ENCODE measurements around the gene NUBPL. TPM values are rescaled to one million over a fixed set of nuclear protein-coding genes. Genes with fewer than 3 reads are reported as not detected.
"Not testable (repeated sequence)": the region's sequence is repeated elsewhere in the genome, so short reads cannot be mapped to it uniquely, and the experiment has no call there.

Gene NUBPL
- total RNA-seq, 3 donors from 2014 or later = 12.0 to 14.2 (median 12.1) TPM

- DNase-seq; H3K4me1 Mint-ChIP-seq (ENCODE audit: low read depth); H3K27me3 Mint-ChIP-seq (ENCODE audit: low read depth); H3K4me3 Mint-ChIP-seq; ATAC-seq: not testable (repeated sequence)
- H3K9me3 Mint-ChIP-seq = peaks cover 22% of the 10 kb centered on the region
- peaks cover 56% of the 10 kb centered on the region for H3K36me3 Mint-ChIP-seq (ENCODE audit: insufficient read depth)
Measured at GRCh38 chr14:31856003-31856402, 294.8 kb downstream of the NUBPL start.

GRCh38 chr14:31858868-31859267, 297.7 kb downstream of the NUBPL start:
- no peaks in the 10 kb centered on the region for H3K27me3 Mint-ChIP-seq (ENCODE audit: low read depth)
- H3K36me3 Mint-ChIP-seq (ENCODE audit: insufficient read depth) = peaks cover 45% of the 10 kb centered on the region
- H3K9me3 Mint-ChIP-seq = peaks cover 39% of the 10 kb centered on the region
- DNase-seq = no peak
- no peak for ATAC-seq
- no peak overlapping the region for H3K4me3 Mint-ChIP-seq
- H3K4me1 Mint-ChIP-seq (ENCODE audit: low read depth) = no peaks in the 10 kb centered on the region

- peaks cover 69% of the 10 kb centered on the region for H3K9me3 Mint-ChIP-seq
- H3K36me3 Mint-ChIP-seq (ENCODE audit: insufficient read depth) = peaks cover 6% of the 10 kb centered on the region
- H3K4me3 Mint-ChIP-seq = no peak overlapping the region
- no peaks in the 10 kb centered on the region for H3K27me3 Mint-ChIP-seq (ENCODE audit: low read depth)
- DNase-seq (no peak), ATAC-seq (no peak)
- H3K4me1 Mint-ChIP-seq (ENCODE audit: low read depth) = no peaks in the 10 kb centered on the region
Measured at GRCh38 chr14:31864937-31865855, 304.0 kb downstream of the NUBPL start.

GRCh38 chr14:31867570-31867969, 306.4 kb downstream of the NUBPL start:
- Mint-ChIP-seq H3K27me3 (ENCODE audit: low read depth) (no peaks in the 10 kb centered on the region), H3K36me3 (ENCODE audit: insufficient read depth) (peaks cover 2% of the 10 kb centered on the region), H3K9me3 (peaks cover 59% of the 10 kb centered on the region), H3K4me1 (ENCODE audit: low read depth) (no peaks in the 10 kb centered on the region), H3K4me3 (no peak overlapping the region)
- no peak for DNase-seq
- ATAC-seq = no peak

- H3K4me3 Mint-ChIP-seq = not testable (repeated sequence)
Measured at GRCh38 chr14:31868096-31868495, 306.9 kb downstream of the NUBPL start.

GRCh38 chr14:31876741-31877140, 315.5 kb downstream of the NUBPL start:
- DNase-seq (no peak), ATAC-seq (no peak)
- Mint-ChIP-seq H3K4me3 (no peak overlapping the region), H3K36me3 (ENCODE audit: insufficient read depth) (no peaks in the 10 kb centered on the region), H3K9me3 (peaks cover 10% of the 10 kb centered on the region), H3K4me1 (ENCODE audit: low read depth) (no peaks in the 10 kb centered on the region), H3K27me3 (ENCODE audit: low read depth) (no peaks in the 10 kb centered on the region)

More at GRCh38 chr14:31868096-31868495, 306.9 kb downstream of the NUBPL start:
- ATAC-seq; H3K4me1 Mint-ChIP-seq (ENCODE audit: low read depth); H3K36me3 Mint-ChIP-seq (ENCODE audit: insufficient read depth); H3K27me3 Mint-ChIP-seq (ENCODE audit: low read depth); DNase-seq: not testable (repeated sequence)
- H3K9me3 Mint-ChIP-seq = peaks cover 57% of the 10 kb centered on the region

GRCh38 chr14:31877255-31877798, 316.1 kb downstream of the NUBPL start:
- Mint-ChIP-seq H3K36me3 (ENCODE audit: insufficient read depth) (no peaks in the 10 kb centered on the region), H3K9me3 (peaks cover 10% of the 10 kb centered on the region), H3K4me3 (no peak overlapping the region), H3K4me1 (ENCODE audit: low read depth) (no peaks in the 10 kb centered on the region), H3K27me3 (ENCODE audit: low read depth) (peaks cover 2% of the 10 kb centered on the region)
- DNase-seq (no peak), ATAC-seq (no peak)

GRCh38 chr14:31879661-31880348, 318.6 kb downstream of the NUBPL start:
- DNase-seq (no peak), ATAC-seq (no peak)
- H3K4me1 Mint-ChIP-seq (ENCODE audit: low read depth) = no peaks in the 10 kb centered on the region
- H3K9me3 Mint-ChIP-seq = peaks cover 3% of the 10 kb centered on the region
- no peaks in the 10 kb centered on the region for H3K36me3 Mint-ChIP-seq (ENCODE audit: insufficient read depth)
- H3K4me3 Mint-ChIP-seq = no peak overlapping the region
- peaks cover 2% of the 10 kb centered on the region for H3K27me3 Mint-ChIP-seq (ENCODE audit: low read depth)

GRCh38 chr14:31880935-31881334, 319.7 kb downstream of the NUBPL start:
- DNase-seq (no peak), ATAC-seq (no peak)
- Mint-ChIP-seq H3K4me3 (no peak overlapping the region), H3K4me1 (ENCODE audit: low read depth) (no peaks in the 10 kb centered on the region), H3K36me3 (ENCODE audit: insufficient read depth) (no peaks in the 10 kb centered on the region), H3K27me3 (ENCODE audit: low read depth) (peaks cover 2% of the 10 kb centered on the region), H3K9me3 (no peaks in the 10 kb centered on the region)

- DNase-seq (no peak), ATAC-seq (no peak)
- Mint-ChIP-seq H3K4me3 (no peak overlapping the region), H3K27me3 (ENCODE audit: low read depth) (peaks cover 2% of the 10 kb centered on the region), H3K9me3 (no peaks in the 10 kb centered on the region), H3K36me3 (ENCODE audit: insufficient read depth) (no peaks in the 10 kb centered on the region), H3K4me1 (ENCODE audit: low read depth) (no peaks in the 10 kb centered on the region)
Measured at GRCh38 chr14:31881531-31882310, 320.5 kb downstream of the NUBPL start.

GRCh38 chr14:31884238-31884637, 323.0 kb downstream of the NUBPL start:
- no peaks in the 10 kb centered on the region for H3K4me1 Mint-ChIP-seq (ENCODE audit: low read depth)

GRCh38 chr14:31884776-31885379, 323.7 kb downstream of the NUBPL start:
- Mint-ChIP-seq H3K9me3 (no peaks in the 10 kb centered on the region), H3K4me1 (ENCODE audit: low read depth) (no peaks in the 10 kb centered on the region), H3K4me3 (no peak overlapping the region), H3K36me3 (ENCODE audit: insufficient read depth) (no peaks in the 10 kb centered on the region), H3K27me3 (ENCODE audit: low read depth) (peaks cover 2% of the 10 kb centered on the region)
- ATAC-seq (no peak), DNase-seq (no peak)

More at GRCh38 chr14:31884238-31884637, 323.0 kb downstream of the NUBPL start:
- no peak for ATAC-seq
- no peak for DNase-seq
- H3K27me3 Mint-ChIP-seq (ENCODE audit: low read depth) = peaks cover 2% of the 10 kb centered on the region
- no peak overlapping the region for H3K4me3 Mint-ChIP-seq
- no peaks in the 10 kb centered on the region for H3K36me3 Mint-ChIP-seq (ENCODE audit: insufficient read depth)
- no peaks in the 10 kb centered on the region for H3K9me3 Mint-ChIP-seq

GRCh38 chr14:31886156-31886835, 325.1 kb downstream of the NUBPL start:
- no peaks in the 10 kb centered on the region for H3K36me3 Mint-ChIP-seq (ENCODE audit: insufficient read depth)
- ATAC-seq (no peak), DNase-seq (no peak)
- no peaks in the 10 kb centered on the region for H3K4me1 Mint-ChIP-seq (ENCODE audit: low read depth)
- peaks cover 2% of the 10 kb centered on the region for H3K27me3 Mint-ChIP-seq (ENCODE audit: low read depth)
- no peak overlapping the region for H3K4me3 Mint-ChIP-seq
- no peaks in the 10 kb centered on the region for H3K9me3 Mint-ChIP-seq
